ENCODE data around the gene DLEC1.
"Not testable (repeated sequence)": the region's sequence is repeated elsewhere in the genome, so short reads cannot be mapped to it uniquely, and the experiment has no call there.

The DLEC1 gene

DNA sequence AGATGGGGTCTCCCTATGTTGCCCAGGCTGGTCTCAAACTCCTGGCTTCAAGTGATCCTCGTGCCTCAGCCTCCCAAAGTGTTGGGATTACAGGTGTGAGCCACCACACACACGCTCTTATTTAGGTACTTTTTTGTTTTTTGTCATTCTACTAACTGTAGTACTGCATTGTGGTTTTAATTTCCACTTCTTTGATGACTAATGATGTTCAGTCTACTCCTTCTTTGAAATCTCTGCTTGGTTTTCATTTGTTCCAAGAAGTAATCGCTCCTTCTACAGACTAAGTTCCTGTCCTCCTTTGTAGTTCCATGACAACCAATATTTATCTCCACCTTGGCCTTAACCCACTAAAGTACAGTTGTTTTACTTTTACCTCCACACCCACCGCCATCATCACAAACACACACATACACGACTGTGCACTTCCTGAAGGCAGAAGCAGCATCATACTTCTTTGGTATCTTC, 529 bp upstream of the DLEC1 start:
- DNase-seq (ENCODE audit: low spot score): peak; percentile 92

DNA sequence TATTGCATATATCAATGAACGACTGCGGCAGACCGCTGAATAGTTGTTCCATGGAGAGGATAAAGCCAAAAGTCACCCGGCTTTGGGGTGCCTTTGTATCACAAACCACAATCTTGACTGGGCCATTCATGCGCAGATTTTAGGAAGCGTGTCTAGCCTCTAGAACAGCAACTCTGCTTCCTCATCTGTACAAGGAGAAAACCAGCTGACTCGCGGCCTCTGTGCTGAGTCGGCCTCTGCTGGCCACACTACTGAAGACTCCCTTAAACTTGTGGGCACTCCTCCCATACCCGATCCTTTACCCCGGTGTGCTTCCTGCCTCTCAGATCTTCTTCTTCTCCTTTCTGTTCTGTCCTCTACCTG, 872 bp downstream of the DLEC1 start:
- peak; percentile 82 for DNase-seq (ENCODE audit: low spot score)

DNA sequence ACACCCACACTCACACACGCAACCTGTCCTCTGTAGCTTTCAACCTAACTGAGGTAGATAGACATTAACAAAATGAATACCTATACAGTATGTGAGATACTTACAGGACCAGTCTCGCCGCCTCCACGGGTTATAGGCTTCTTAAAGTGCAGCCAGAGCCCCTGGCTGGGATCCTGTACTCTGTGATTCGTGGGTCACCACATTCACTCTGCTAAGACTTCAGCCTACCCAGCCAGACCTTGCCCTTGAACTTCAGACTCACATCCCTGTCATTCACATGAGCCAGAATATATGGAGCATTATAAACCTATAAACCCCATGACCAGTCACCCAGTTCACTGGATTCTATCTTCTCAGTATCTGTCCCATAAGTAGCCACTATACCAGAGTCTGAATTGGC, 1.4 kb downstream of the DLEC1 start:
- DNase-seq (ENCODE audit: low spot score): no peak

DNA sequence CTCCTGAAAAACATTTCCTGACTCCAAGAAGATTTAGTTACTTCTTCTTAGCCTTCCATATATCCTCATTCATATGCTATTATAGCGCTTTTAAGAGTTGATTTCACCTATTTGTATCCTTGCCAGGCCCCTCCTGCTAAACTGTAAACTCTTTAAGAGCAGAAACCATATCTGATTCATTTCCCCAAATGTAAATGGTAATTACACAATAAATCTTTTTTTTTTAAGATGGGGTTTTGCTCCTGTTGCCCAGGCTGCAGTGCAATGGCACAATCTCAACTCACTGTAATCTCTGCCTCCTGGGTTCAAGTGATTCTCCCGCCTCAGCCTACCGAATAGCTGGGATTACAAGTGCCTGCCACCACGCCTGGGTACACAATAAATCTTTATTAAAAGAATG, 4.5 kb downstream of the DLEC1 start:
- DNase-seq (ENCODE audit: low spot score): no peak

DNA sequence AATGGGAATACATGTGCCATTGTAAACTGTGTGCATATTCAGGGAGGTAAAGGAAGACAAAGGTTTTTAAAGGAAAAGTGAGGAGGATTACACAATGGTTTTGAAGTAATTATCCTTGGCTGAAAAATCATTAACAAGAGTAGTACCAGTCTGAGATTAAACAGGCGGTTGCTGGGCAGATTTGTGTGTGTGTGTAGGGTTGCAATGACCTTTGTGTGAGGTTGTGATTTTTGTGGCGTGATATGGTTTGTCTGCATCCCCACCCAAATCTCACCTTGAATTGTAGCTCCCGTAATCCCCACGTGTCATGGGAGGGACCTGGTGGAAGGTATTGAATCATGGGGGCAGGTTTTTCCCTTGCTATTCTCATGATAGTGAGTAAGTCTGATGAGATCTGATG, 7.0 kb downstream of the DLEC1 start:
- no peak for DNase-seq (ENCODE audit: low spot score)

DNA sequence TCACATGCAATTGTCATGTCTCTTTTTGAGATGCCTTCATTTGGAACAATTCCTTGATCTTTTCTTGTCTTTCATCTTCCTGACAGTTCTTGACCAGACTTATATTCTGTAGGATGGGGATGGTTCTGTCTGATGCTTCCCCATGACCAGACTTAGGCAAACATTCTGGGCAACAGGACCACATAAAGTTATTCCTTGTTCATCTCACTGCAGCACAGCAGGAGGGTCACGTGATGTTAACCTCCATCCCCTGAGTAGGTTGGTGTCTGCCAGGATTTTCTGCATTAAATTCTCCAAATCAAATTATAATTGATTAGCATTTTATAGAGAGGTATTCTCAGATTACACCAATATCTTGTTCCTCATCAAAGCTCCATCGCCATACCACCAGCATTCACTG, 7.8 kb downstream of the DLEC1 start:
- DNase-seq (ENCODE audit: low spot score): no peak

DNA sequence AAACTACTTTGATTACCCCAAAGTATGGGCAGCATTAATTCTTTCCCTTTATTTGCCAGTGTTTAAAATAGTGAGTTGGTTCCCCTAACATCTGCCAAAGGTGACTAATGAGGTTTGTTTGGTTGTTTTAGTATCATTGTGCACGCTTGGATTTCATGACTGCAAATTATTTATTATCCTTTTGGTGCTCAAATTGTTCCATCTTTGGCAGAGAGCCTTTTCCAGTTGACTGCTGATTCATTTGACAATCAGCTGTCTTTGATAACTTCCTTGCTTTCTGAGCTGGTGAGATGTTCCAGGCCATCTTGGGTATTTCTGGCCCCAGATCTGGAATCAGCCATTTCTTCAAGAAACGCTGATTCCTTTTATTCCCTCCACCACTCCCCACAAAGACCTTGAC, 8.9 kb downstream of the DLEC1 start:
- no peak for DNase-seq (ENCODE audit: low spot score)

DNA sequence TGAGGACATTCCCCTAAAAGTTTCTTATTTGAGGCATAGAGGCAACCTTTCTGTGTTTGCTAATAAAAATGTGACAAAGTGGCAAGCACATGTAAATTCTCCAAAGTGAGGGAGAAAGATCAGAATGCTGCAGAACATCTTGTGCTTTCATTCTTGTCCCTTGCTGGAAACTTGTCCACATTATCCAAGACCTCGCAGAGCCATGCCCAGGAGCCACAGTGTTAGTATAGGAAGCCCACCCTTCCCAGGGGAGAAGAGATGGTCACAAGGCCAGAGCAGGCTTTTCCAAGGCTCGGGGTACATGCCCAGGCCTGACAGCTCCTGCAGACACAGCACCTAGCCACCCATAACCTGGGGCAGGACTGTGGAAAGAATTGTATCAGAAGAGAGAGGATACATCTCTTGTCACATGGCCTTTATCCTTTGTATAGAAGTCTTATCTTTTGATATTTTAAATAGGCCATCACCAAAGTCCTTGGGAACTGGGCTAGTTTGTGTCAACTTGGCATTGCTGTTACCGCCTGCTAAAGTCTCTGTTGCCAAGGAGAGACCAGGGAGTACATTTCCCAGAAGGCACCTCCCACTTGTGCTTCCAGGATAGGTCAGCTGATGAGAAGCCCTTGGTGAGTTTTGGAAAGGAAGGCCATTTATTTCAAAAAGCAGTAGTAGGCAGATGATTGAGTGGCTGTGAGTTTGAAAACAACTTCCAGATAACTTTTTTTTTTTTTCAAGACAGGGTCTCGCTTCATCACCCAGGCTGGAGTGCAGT, 10.5 kb downstream of the DLEC1 start:
- DNase-seq (ENCODE audit: low spot score): no peak

DNA sequence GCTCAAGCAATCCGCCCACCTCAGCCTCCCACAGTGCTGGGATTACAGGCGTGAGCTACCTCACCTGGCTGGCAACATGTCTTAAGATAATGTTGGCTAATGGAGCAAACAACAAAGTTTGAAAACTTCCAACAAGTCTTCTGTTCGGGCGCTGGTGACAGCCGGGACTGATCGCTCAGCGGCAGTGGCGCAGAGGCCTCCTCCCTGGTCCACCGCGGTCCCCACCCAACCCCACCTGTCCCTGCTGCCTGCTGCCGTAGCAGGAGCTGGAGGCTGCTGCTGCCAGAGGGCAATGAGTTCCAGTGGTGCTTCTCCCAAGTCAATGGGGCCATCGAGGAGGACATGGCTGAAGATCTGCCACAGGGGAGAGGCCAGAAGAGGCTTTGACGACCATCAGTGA, 12.1 kb downstream of the DLEC1 start:
- DNase-seq (ENCODE audit: low spot score): no peak

DNA sequence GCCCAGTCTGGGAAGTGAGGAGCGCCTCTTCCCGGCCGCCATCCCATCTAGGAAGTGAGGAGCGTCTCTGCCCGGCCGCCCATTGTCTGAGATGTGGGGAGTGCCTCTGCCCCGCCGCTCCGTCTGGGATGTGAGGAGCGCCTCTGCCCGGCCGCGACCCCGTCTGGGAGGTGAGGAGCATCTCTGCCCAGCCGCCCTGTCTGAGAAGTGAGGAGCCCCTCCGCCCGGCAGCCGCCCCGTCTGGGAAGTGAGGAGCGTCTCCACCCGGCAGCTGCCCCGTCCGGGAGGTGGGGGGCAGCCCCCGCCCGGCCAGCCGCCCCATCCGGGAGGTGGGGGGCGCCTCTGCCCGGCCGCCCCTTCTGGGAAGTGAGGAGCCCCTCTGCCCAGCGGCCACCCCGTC, 14.3 kb downstream of the DLEC1 start:
- DNase-seq (ENCODE audit: low spot score): not testable (repeated sequence)

DNA sequence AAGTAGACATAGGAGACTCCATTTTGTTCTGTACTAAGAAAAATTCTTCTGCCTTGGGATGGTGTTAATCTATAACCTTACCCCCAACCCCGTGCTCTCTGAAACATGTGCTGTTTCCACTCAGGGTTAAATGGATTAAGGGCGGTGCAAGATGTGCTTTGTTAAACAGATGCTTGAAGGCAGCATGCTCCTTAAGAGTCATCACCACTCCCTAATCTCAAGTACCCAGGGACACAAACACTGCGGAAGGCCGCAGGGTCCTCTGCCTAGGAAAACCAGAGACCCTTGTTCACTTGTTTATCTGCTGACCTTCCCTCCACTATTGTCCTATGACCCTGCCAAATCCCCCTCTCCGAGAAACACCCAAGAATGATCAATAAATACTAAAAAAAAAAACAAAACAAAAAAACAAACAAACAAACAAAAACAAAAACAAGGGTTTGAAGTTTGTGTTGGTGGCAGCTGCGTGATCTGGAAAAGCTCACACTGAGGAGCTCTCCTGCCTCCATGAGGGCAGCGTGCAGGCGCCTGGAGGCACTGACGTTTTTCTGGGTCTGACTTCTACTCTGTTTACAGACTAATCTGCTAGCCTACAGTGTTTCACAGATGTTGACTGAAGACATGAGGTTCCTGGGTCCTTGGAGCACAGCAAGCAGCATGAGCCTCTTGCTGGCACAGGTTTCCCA, 14.9 kb downstream of the DLEC1 start:
- not testable (repeated sequence) for DNase-seq (ENCODE audit: low spot score)

DNA sequence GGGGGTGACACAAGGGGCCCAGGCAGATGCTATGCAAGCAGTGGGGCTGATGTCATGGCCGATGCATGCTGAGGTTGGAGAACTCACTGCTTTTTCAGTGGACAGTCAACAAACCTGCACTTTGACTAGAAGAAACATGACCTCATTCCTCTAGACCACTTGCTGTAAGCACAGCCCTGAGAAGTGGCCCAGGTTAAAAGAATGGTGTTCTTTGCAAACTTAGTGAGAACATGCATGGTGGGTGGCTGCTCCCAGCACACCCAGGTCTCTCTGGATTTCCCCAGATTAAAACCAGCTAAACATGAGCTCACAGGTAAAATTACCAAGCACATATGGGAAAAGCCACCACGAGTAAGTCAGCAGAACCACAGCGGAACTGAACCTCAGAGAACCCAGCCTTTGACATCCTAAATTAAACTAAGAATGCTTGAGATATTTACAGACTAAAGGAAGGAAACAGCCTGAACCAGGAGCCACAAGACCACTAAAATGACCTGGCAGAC, 15.5 kb downstream of the DLEC1 start:
- DNase-seq (ENCODE audit: low spot score): no peak

DNA sequence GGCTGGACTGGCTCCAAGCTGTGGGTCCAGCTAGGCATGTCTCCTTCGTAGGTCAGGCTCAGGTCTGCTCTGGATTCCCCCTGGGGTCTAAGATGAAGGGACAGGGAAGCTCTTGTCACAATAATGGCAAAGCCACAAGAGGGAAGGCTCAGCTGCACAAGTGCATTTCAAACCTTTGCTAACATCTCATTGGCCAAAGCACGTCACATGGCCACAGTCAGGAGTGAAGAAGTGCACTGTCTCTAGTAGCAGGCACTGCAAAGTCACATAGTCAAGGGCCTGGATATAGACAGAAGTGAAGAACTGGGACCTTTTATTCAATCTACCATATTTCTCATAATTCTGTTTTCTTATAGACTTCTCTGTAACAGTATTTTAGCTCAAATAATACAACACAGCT, 20.1 kb downstream of the DLEC1 start:
- no peak for DNase-seq (ENCODE audit: low spot score)

DNA sequence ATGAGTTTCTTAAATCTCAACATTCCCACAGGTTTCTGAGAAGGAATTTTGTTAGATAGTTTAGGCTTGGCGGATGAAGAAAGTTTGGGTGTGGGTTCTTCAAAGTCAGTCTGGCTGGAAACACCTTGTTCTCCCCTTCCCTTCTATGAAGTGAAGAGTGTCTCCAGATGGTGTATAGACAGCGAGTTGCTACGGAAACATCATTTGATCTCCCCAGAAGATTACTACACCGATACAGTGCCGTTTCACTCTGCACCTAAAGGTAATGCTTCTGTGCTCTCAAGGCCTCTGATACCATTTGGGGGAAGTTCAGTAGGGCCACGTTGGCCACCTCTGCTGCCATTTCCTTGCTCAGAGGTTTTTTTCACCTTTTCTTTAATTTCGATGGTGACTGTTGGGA, 20.6 kb downstream of the DLEC1 start:
- no peak for DNase-seq (ENCODE audit: low spot score)

DNA sequence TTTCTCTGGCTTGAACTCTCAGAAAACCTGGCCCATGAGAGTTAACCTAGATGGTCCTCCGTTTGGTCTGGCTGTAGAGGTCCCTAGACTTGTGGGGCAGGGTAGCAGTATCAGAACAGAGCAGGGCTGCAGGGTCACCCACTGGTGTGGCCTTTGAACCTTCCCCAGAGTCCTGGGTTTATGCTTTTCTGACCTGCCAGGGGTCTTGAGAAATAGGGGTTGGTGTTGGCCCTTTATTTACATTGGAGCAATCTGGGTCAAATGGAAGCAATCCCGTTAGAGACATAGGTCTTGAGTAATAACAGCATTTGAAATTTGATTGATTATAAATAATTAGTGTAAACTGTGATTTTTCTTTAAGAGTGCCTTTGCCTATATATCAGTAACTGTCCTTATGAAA, 23.8 kb downstream of the DLEC1 start:
- DNase-seq (ENCODE audit: low spot score): no peak

DNA sequence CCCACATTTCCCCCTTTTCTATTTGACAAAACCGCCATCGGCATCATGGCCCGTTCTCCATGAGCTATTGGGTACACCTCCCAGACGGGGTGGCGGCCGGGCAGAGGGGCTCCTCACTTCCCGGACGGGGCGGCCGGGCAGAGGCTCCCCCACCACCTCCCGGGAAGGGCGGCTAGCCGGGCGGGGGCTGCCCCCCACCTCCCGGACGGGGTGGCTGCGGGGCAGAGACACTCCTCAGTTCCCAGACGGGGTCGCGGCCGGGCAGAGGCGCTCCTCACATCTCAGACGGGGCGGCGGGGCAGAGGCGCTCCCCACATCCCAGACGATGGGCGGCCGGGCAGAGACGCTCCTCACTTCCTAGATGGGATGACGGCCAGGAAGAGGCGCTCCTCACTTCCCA, 25.4 kb downstream of the DLEC1 start:
- DNase-seq (ENCODE audit: low spot score): not testable (repeated sequence)

DNA sequence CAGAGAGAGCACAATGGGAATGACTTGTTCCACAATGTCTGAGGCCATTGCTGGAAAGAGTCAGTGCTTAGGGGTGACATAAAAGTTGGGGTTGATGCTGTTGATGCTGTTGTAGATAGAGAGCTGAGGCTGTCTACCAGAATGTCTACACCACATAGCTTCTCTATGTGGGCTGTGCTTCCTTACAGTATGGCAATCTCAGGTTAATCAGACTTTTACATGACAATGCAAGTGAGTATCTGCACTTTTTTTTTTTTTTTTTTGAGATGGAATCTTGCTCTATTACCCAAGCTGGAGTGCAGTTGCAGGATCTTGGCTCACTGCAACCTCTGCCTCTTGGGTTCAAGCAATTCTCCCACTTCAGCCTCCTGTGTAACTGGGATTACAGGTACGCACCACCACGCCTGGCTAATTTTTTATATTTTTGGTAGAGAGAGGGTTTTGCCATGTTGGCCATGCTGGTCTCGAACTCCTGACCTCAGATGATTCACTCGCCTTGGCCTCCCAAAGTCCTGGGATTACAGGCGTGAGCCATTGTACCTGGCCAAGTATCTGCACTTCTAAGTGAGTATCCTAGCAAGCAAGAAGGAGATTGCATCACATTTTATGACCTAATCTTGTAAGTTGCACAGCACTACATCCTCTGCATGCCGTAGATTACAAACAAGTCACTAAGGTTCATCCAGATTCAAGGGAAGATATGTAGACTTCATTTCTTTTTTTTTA, 28.7 kb downstream of the DLEC1 start:
- no peak for DNase-seq (ENCODE audit: low spot score)

DNA sequence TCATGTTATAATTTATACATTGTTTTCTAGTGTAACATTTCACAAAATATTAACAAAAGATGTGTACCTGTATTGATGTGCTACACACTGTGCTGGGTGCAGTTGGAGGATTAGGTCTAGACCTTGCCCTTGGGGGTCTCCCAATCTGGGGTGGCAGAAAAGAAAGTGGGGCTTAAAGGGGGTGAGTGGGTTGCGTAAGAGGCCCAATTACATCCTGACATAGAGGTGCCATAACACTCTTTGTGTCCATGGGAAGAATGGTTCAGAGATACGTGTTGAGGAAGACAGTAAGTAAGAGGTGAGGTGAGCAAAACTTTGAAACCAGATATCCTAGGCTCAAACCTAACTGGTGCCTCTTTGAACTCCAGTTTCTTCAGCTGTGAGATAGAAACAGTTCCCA, 31.0 kb downstream of the DLEC1 start:
- DNase-seq (ENCODE audit: low spot score): no peak

DNA sequence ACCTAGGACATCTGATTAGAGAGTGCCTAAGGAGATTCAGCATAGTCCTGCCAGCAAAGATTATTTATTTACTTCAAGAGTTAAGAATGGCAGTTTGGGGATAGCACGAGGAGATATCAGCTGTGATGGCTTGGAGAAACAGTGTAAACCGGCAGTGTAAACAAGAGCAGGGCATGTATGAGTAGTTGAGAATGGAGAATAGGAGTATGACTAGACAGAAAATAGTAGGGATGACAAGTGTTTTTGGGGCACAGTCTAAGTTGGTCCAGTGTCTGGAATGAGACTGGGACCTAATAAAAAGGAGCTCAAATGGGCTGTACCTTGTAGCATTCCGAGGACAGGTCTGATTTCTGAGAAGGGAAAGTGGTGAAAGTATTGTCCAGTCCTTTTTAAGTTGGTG, 38.1 kb downstream of the DLEC1 start:
- DNase-seq (ENCODE audit: low spot score): not testable (repeated sequence)

DNA sequence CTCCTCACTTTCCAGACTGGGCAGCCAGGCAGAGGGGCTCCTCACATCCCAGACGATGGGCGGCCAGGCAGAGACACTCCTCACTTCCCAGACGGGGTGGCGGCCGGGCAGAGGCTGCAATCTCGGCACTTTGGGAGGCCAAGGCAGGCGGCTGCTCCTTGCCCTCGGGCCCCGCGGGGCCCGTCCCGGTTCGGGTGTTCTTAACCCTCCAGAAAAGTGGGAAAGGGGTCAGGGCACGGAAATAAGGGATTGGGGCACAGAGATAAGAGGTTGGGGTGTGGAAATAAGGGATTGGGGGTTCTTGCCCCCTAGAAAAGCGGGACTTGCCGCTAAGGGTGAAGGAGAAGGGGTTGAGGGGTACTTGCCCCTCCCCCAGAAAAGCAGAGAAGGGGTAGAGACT, 43.3 kb downstream of the DLEC1 start:
- DNase-seq (ENCODE audit: low spot score): not testable (repeated sequence)

DNA sequence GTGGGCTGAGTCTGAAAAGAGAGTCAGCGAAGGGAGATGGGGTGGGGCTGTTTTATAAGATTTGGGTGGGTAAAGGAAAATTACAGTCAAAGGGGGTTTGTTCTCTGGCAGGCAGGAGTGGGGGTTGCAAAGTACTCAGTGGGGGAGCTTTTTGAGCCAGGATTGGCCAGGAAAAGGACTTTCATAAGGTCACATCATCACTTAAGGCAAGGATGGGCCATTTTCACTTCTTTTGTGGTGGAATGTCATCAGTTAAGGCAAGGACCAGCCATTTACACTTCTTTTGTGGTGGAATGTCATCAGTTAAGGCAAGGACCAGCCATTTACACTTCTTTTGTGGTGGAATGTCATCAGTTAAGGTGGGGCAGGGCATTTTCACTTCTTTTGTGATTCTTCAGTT, 44.2 kb downstream of the DLEC1 start:
- DNase-seq (ENCODE audit: low spot score): not testable (repeated sequence)

DNA sequence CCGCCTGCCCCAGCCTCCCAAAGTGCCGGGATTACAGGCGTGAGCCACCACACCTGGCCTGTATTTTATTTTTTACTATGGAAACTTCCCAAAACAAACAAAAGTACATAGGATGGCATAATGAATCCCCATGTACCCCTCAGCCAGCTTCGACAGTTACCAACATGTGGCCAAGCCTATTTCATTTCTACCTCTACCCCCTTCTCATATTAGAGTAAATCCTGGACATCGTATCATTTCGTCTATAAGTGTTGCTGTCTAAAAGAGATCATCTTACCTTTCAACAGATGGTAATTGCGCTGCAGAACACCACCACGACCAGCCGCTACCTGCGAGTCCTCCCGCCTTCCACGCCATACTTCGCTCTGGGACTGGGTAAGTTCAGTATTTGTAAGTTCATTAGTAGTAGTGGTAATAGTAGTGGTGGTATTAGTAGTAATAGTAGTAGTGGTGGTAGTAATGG, 44.9 kb downstream of the DLEC1 start:
- DNase-seq (ENCODE audit: low spot score): no peak
